ENCODE measurements around the gene GPR34. TPM values are rescaled to one million over a fixed set of nuclear protein-coding genes. Genes with fewer than 3 reads are reported as not detected.

Gene GPR34
- total and polyA plus RNA-seq, 9 of the 15 experiments (the other 6 are each of a cell fraction or from before 2014, with no cell fraction given) = 0.13 TPM; not detected in 8

DNA sequence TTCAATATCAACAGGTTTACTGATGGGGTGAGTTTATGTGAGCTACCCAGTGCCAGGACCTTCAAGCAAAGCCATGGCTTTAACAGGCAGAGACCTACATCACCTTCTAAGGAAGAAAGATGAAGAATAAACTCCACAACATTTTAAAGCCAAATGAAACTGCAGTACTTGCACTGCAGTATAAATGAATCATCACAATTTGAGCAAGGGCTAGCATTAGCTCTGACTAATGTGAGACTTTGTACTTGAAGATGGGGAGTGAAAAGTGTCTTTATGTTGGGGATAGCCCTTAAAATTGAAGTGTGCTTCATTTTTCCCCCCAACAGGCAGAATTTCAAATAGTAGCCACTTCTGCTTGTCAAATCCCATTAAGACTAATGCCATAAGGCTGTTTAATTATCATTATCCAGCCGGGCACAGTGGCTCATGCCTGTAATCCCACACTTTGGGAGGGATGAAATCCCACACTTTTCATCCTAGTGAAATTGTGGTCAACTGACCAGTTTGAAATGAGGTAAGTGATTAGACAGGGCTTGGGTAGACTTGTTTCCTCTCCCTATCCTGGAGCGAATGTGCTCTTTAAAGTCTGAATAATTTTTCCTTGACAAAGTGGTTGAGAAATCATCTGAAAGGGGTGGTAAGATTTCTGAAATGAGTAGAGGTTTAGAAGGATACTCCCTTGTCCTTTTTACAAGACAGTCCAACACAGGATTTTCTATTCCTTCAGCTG is 27.2 kb upstream of the GPR34 start:
- POLR2A ChIA-PET = no interaction called here
- Histone ChIP-seq H3K4me1 (replicated peaks in 1 of 2; ENCODE audit: control insufficient read depth in 2 of 2, insufficient read depth in 2 of 2, low read length in 2 of 2) (peaks cover 0 to 3% of the 10 kb centered on the region in 2 experiments; a peak in 2 of 5 replicates), H4K20me1 (replicated peaks; ENCODE audit: control insufficient read depth, insufficient read depth, low read length) (no peaks in the 10 kb centered on the region), H2AFZ (ENCODE audit: low read depth, low read length) (no peak overlapping the region), H3K36me3 (ENCODE audit: control insufficient read depth, insufficient read depth, low read length) (no peaks in the 10 kb centered on the region), H3K27me3 (ENCODE audit: control insufficient read depth in 2 of 2, insufficient read depth in 2 of 2, low read length in 2 of 2) (no peaks in the 10 kb centered on the region), H3K9ac (ENCODE audit: insufficient read depth in 1 of 2, low read depth in 2 of 2, low read length in 2 of 2) (no peak overlapping the region), H3K27ac (ENCODE audit: extremely low read depth, low read depth, low read length) (no peak overlapping the region), H3K4me3 (no peak overlapping the region), H3K79me2 (ENCODE audit: control insufficient read depth, insufficient read depth, low read length) (no peaks in the 10 kb centered on the region), H3K4me2 (ENCODE audit: insufficient read depth, low read length) (no peak overlapping the region), H3K9me1 (ENCODE audit: control insufficient read depth, insufficient read depth, low read length) (no peaks in the 10 kb centered on the region), H3K9me3 (replicated peaks; ENCODE audit: control insufficient read depth, insufficient read depth, low read depth, low read length) (no peaks in the 10 kb centered on the region)
- no TSS peak for BruUV-seq (replicated peaks)
- in situ Hi-C loops (cut with MboI) (no loop called here), intact Hi-C loops (cut with micrococcal nuclease) (no loop called here)
- CTCF ChIA-PET (ENCODE audit: low intra/inter-chr PET ratio) = no interaction called here
- FAIRE-seq = no peak
- WGBS (ENCODE audit: insufficient coverage, low coverage, missing lambda C conversion rate) = 32% methylated on average over 2 of the region's 2 CpGs
- DNase-seq (ENCODE audit: extremely low read depth in 1 of 4, low spot score in 3 of 4) = no peak
- no peak for ATAC-seq
- no peak for TF ChIP-seq JUND (IDR thresholded peaks at IDR 0.05; ENCODE audit: borderline replicate concordance, low read depth, low read length)
- TF ChIP-seq JUND (tag; IDR thresholded peaks at IDR 0.05; ENCODE audit: borderline replicate concordance, low read depth, low read length) = no peak
- TF ChIP-seq RBM25 (IDR thresholded peaks at IDR 0.05; ENCODE audit: low read depth, low read length, severe bottlenecking) = no peak
- TF ChIP-seq ZNF76 (CRISPR knock-in tag; IDR thresholded peaks at IDR 0.05; ENCODE audit: borderline replicate concordance) = no peak
- no peak for TF ChIP-seq RFX5 (IDR thresholded peaks at IDR 0.05; ENCODE audit: low read depth, low read length)
- no peak for TF ChIP-seq MTA3 (IDR thresholded peaks at IDR 0.05; ENCODE audit: borderline replicate concordance)
- TF ChIP-seq, protein P1, sequence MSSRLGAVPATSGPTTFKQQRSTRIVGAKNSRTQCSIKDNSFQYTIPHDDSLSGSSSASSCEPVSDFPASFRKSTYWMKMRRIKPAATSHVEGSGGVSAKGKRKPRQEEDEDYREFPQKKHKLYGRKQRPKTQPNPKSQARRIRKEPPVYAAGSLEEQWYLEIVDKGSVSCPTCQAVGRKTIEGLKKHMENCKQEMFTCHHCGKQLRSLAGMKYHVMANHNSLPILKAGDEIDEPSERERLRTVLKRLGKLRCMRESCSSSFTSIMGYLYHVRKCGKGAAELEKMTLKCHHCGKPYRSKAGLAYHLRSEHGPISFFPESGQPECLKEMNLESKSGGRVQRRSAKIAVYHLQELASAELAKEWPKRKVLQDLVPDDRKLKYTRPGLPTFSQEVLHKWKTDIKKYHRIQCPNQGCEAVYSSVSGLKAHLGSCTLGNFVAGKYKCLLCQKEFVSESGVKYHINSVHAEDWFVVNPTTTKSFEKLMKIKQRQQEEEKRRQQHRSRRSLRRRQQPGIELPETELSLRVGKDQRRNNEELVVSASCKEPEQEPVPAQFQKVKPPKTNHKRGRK (tag; IDR thresholded peaks at IDR 0.05) = no peak
- TF ChIP-seq MECOM (CRISPR knock-in tag; IDR thresholded peaks at IDR 0.05) = no peak
- TF ChIP-seq, protein P2, sequence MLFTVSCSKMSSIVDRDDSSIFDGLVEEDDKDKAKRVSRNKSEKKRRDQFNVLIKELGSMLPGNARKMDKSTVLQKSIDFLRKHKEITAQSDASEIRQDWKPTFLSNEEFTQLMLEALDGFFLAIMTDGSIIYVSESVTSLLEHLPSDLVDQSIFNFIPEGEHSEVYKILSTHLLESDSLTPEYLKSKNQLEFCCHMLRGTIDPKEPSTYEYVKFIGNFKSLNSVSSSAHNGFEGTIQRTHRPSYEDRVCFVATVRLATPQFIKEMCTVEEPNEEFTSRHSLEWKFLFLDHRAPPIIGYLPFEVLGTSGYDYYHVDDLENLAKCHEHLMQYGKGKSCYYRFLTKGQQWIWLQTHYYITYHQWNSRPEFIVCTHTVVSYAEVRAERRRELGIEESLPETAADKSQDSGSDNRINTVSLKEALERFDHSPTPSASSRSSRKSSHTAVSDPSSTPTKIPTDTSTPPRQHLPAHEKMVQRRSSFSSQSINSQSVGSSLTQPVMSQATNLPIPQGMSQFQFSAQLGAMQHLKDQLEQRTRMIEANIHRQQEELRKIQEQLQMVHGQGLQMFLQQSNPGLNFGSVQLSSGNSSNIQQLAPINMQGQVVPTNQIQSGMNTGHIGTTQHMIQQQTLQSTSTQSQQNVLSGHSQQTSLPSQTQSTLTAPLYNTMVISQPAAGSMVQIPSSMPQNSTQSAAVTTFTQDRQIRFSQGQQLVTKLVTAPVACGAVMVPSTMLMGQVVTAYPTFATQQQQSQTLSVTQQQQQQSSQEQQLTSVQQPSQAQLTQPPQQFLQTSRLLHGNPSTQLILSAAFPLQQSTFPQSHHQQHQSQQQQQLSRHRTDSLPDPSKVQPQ (CRISPR knock-in tag; IDR thresholded peaks at IDR 0.05; ENCODE audit: borderline replicate concordance) = no peak
- no peak for TF ChIP-seq ZNF431 (CRISPR knock-in tag; IDR thresholded peaks at IDR 0.05)

Data from K562 (cell line).